HCT116 (cell line): ENCODE results near the gene CCDC184. TPM values are rescaled to one million over a fixed set of nuclear protein-coding genes. Genes with fewer than 3 reads are reported as not detected.
A peak's percentile ranks its signal among the peaks of the same experiment; 100 is the strongest.

Experiments
- ATAC-seq: fragments of 200-7000 bp; cut with Tn5 transposase; 2 replicates; pipeline ENCODE4 v1.9.1; 2020; ENCODE audit warnings: mild to moderate bottlenecking, moderate library complexity
- BruUV-seq: library from RNA; stranded (reverse); fragments of 400-500 nt; replicated peaks from 2 replicates; lab custom pipeline; 2021; lab: Mats Ljungman, UMichigan
- CTCF ChIA-PET: fragments of 300-600 bp; sonication (Branson Sonifier 250); formaldehyde crosslinking; loops from one replicate; lab custom pipeline; 2021; ENCODE audit warnings: antibody characterized with exemption; lab: Charles Lee
- POLR2A ChIA-PET: fragments of 300-600, 350-600 bp; sonication (Branson Sonifier 250); formaldehyde crosslinking; loops from one replicate; lab custom pipeline; 2021; ENCODE audit warnings: antibody characterized with exemption; lab: Charles Lee
- RAD21 ChIA-PET, 2 experiments: fragments of 300-600 bp; sonication (Branson Sonifier 250); formaldehyde crosslinking; loops; one replicate each; lab custom pipeline; 2023; ENCODE audit warnings: low total read pairs in 2 of 2; ENCODE audit not compliant: uncharacterized antibody in 2 of 2, unreplicated experiment in 2 of 2, low non-redundant PET in 1 of 2; lab: Charles Lee
- DNase-seq: peaks from one replicate; pipeline ENCODE4 v3.0.0-alpha.2; 2010; ENCODE audit warnings: low read depth, low spot score
- H2AFZ ChIP-seq: fragments of 200-600 bp; shearing (Covaris generic), sonication (generic); 2 replicates; pipeline ENCODE4 v1.6.1; 2017; ENCODE audit warnings: low read depth, mixed run types, mixed read lengths, antibody characterized with exemption, low read length; ENCODE audit not compliant: poor library complexity, severe bottlenecking
- H3K27ac ChIP-seq: 2 replicates; pipeline ENCODE4 v1.5.1; 2012; ENCODE audit warnings: low read depth, low read length
- H3K27me3 ChIP-seq: fragments of 200-600 bp; sonication (generic); 2 replicates; pipeline ENCODE4 v1.6.1; 2016; ENCODE audit warnings: mixed run types, low read length, mixed read lengths; ENCODE audit not compliant: insufficient read depth
- H3K36me3 ChIP-seq, 2 experiments: fragments of 200-500 bp in 1 of 2; fragments of 200-600 bp in 1 of 2; sonication (Bioruptor generic) in 1 of 2; sonication (generic) in 1 of 2; 2 replicates each; pipeline versions ENCODE4 v1.5.1 to v1.6.1; 2014 to 2016; ENCODE audit warnings: low read length in 2 of 2, inconsistent platforms in 1 of 2, mixed read lengths in 1 of 2, mixed run types in 1 of 2; ENCODE audit not compliant: insufficient read depth in 2 of 2, control insufficient read depth in 1 of 2
- H3K4me1 ChIP-seq, 2 experiments: fragments of 200-600 bp in 1 of 2; sonication (generic) in 1 of 2; 2 replicates each; pipeline versions ENCODE4 v1.5.1 to v1.6.1; 2012 to 2017; ENCODE audit warnings: low read length in 2 of 2, inconsistent platforms in 1 of 2, mild to moderate bottlenecking in 1 of 2, mixed read lengths in 1 of 2, mixed run types in 1 of 2, moderate library complexity in 1 of 2; ENCODE audit not compliant: insufficient read depth in 2 of 2, control insufficient read depth in 1 of 2
- H3K4me2 ChIP-seq: fragments of 200-600 bp; sonication (generic); 2 replicates; pipeline ENCODE4 v1.6.1; 2017; ENCODE audit warnings: mixed run types, low read length, mixed read lengths
- H3K4me3 ChIP-seq, 2 experiments: fragments of 200-600 bp in 1 of 2; sonication (generic) in 1 of 2; replicated peaks in 1 of 2; 2 replicates each; pipeline ENCODE4 v1.5.1; 2011 to 2016; ENCODE audit warnings: low read length in 2 of 2, control low read depth in 1 of 2, low read depth in 1 of 2, mild to moderate bottlenecking in 1 of 2, mixed read lengths in 1 of 2, mixed run types in 1 of 2
- H3K79me2 ChIP-seq: fragments of 200-600 bp; sonication (generic); 2 replicates; pipeline ENCODE4 v1.6.1; 2017; ENCODE audit warnings: mild to moderate bottlenecking, mixed run types, low read length, moderate library complexity, mixed read lengths; ENCODE audit not compliant: insufficient read depth
- H3K9ac ChIP-seq: fragments of 200-600 bp; sonication (generic); 2 replicates; pipeline ENCODE4 v1.6.1; 2016; ENCODE audit warnings: low read length, mixed read lengths
- H3K9me2 ChIP-seq: fragments of 200-600 bp; sonication (generic), shearing (Covaris generic); 2 replicates; pipeline ENCODE4 v1.6.1; 2017; ENCODE audit warnings: mixed run types, mild to moderate bottlenecking, moderate library complexity; ENCODE audit not compliant: insufficient read depth
- H3K9me3 ChIP-seq, 2 experiments: fragments of 200-500 bp in 1 of 2; fragments of 200-600 bp in 1 of 2; sonication (Bioruptor generic) in 1 of 2; sonication (generic) in 1 of 2; 2 replicates each; pipeline ENCODE4 v1.6.1; 2014 to 2017; ENCODE audit warnings: low read length in 2 of 2, mixed read lengths in 2 of 2, inconsistent platforms in 1 of 2, low read depth in 1 of 2, mild to moderate bottlenecking in 1 of 2, mixed run types in 1 of 2, moderate library complexity in 1 of 2; ENCODE audit not compliant: control insufficient read depth in 1 of 2, insufficient read depth in 1 of 2
- H4K20me1 ChIP-seq: fragments of 200-600 bp; sonication (generic), shearing (Covaris generic); 2 replicates; pipeline ENCODE4 v1.6.1; 2017; ENCODE audit warnings: mixed run types, mild to moderate bottlenecking, moderate library complexity; ENCODE audit not compliant: insufficient read depth
- CEBPB ChIP-seq: IDR thresholded peaks from 2 replicates; pipeline ENCODE4 v1.6.1; 2012; ENCODE audit warnings: low read depth
- CTCF ChIP-seq, 3 experiments: fragments of 200-600 bp in 1 of 3; sonication (generic) in 1 of 3; IDR thresholded peaks in 2 of 3; conservative IDR thresholded peaks in 1 of 3; 2 replicates each; pipeline ENCODE4 v1.5.1; 2012 to 2017; ENCODE audit warnings: low read depth in 2 of 3, low read length in 2 of 3, antibody characterized with exemption in 1 of 3, borderline replicate concordance in 1 of 3, control low read depth in 1 of 3, mild to moderate bottlenecking in 1 of 3, mixed read lengths in 1 of 3, mixed run types in 1 of 3, moderate library complexity in 1 of 3; ENCODE audit not compliant: insufficient read depth in 1 of 3
- RAD21 ChIP-seq: IDR thresholded peaks from 2 replicates; pipeline ENCODE4 v1.6.1; 2012; ENCODE audit warnings: low read depth, mild to moderate bottlenecking
- REST ChIP-seq: IDR thresholded peaks from 2 replicates; pipeline ENCODE4 v1.6.1; 2012; ENCODE audit warnings: low read depth
- intact Hi-C: fragments of 100-400 bp; cut with micrococcal nuclease; formaldehyde crosslinking; loops from 2 replicates; pipeline ENCODE4 v1.10.0; 2022
- total RNA-seq: library from RNA; stranded (reverse); gene quantifications from one replicate; pipeline ENCODE4 v1.2.1, GENCODE V29; 2021; ENCODE audit not compliant: unreplicated experiment

Gene CCDC184
- total RNA-seq, 1 experiment from 2014 or later: 0.34 TPM

GRCh38 chr12:48165089-48165981 lies 18.1 kb upstream of the CCDC184 start:
- no peak overlapping the region for H3K27ac ChIP-seq
- no peak overlapping the region for H3K4me2 ChIP-seq
- H3K9ac ChIP-seq: no peak overlapping the region
- peak; percentile 85 to 92 (median 88) for TF ChIP-seq CTCF (IDR thresholded peaks at IDR 0.05 in 2 of 3, conservative IDR thresholded peaks at IDR 0.05 in 1 of 3; ENCODE audit: borderline replicate concordance in 1 of 3, insufficient read depth in 1 of 3, low read depth in 2 of 3, low read length in 2 of 3)
- TF ChIP-seq CEBPB: 0 out of 2 replicates have a peak, but pooled peaks have one; percentile 8
- no peak for TF ChIP-seq REST
- TF ChIP-seq RAD21: peak; percentile 86
- intact Hi-C loops: loop anchor here (1.0 to 10.0 kb wide), 5 partner anchors 81 to 451 kb away; partner anchors contain the start of gene TMEM106C
- RAD21 ChIA-PET: no interaction called here
- H3K36me3 ChIP-seq: no peaks in the 10 kb centered on the region
- H4K20me1 ChIP-seq: no peaks in the 10 kb centered on the region
- H3K79me2 ChIP-seq: no peaks in the 10 kb centered on the region
- no TSS peak for BruUV-seq
- POLR2A ChIA-PET: interaction anchor here (1.5 kb wide), 1 partner anchor 261 kb away, joined by 3 read pairs; the partner anchor contains the start of gene VDR
- CTCF ChIA-PET: interaction anchor here (0.6 to 2.0 kb wide), 10 partner anchors 8 to 360 kb away, joined by 3 to 8 read pairs (median 4); partner anchors contain the start of genes ASB8, CCDC184, OR8S1 and VDR
- H2AFZ ChIP-seq: peak overlapping the region; percentile 86
- H3K4me3 ChIP-seq: no peak overlapping the region
- no peaks in the 10 kb centered on the region for H3K27me3 ChIP-seq
- no peaks in the 10 kb centered on the region for H3K9me3 ChIP-seq
- no peaks in the 10 kb centered on the region for H3K9me2 ChIP-seq
- DNase-seq (peak; percentile 57), ATAC-seq (peak; percentile 80)
- H3K4me1 ChIP-seq: no peaks in the 10 kb centered on the region
